ENCODE data around the gene BGN. TPM values are rescaled to one million over a fixed set of nuclear protein-coding genes. Genes with fewer than 3 reads are reported as not detected.

Gene BGN
- total RNA-seq, 2 donors from 2014 or later: 141 to 206 TPM

DNA sequence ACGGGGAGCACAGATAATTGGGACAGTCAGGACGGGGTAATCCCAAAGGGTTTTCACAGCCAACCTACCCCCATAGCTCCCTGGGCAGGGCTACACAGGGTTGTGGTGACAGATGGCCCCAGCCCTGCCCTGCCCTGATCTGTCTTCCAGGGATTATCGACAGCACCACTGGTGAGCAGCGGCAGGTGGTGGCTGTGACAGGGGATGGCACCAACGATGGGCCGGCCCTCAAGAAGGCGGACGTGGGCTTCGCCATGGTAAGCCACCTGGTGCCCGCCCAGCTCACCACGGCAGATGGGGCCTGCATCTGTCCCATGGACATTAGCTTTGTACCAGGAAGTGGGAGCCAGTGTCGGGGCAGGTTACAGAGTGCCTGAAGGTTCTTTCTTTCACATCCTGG is 62.0 kb downstream of the BGN start:
- no peaks in the 10 kb centered on the region for H3K4me1 ChIP-seq
- no peaks in the 10 kb centered on the region for H3K36me3 ChIP-seq
- DNase-seq (ENCODE audit: low spot score): no peak

DNA sequence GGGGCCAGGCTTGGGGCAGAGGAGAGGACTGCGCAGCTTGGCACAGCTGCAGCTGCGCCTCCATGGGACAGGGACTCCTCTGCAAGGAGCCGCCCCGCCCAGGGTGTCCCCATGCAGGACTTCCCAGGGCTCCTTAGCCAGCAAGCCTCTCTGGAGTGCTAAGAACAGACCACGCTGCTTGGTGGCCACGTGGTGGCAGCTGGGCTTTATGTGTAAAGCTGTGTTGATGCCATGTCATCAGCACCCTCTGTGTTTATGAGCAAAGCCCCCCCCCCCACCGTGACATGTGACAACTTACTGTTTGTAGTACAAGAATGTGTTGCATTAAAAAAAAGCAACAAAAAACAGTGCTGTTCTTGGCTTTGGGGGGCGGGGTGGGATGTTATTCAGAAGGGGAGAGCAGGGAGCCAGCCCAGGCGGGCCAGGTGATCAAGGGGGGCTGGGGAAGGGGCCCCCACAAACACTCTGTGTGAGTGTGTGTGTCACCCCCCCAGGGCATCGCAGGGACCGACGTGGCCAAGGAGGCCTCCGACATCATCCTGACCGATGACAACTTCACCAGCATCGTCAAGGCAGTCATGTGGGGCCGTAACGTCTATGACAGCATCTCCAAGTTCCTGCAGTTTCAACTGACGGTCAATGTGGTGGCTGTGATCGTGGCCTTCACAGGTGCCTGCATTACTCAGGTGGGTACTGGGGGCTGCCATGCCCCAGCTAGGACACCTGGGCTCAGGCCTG is 63.0 kb downstream of the BGN start:
- Histone ChIP-seq H3K4me1 (no peaks in the 10 kb centered on the region), H3K36me3 (no peaks in the 10 kb centered on the region), H3K9me3 (no peaks in the 10 kb centered on the region), H3K4me3 (no peak overlapping the region), H3K27ac (no peak overlapping the region), H3K27me3 (no peaks in the 10 kb centered on the region)
- TF ChIP-seq, protein P1, sequence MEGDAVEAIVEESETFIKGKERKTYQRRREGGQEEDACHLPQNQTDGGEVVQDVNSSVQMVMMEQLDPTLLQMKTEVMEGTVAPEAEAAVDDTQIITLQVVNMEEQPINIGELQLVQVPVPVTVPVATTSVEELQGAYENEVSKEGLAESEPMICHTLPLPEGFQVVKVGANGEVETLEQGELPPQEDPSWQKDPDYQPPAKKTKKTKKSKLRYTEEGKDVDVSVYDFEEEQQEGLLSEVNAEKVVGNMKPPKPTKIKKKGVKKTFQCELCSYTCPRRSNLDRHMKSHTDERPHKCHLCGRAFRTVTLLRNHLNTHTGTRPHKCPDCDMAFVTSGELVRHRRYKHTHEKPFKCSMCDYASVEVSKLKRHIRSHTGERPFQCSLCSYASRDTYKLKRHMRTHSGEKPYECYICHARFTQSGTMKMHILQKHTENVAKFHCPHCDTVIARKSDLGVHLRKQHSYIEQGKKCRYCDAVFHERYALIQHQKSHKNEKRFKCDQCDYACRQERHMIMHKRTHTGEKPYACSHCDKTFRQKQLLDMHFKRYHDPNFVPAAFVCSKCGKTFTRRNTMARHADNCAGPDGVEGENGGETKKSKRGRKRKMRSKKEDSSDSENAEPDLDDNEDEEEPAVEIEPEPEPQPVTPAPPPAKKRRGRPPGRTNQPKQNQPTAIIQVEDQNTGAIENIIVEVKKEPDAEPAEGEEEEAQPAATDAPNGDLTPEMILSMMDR (IDR thresholded peaks at IDR 0.05): no peak
- no peak for DNase-seq (ENCODE audit: low spot score)

More for the DNA sequence above, 62.0 kb downstream of the BGN start:
- Histone ChIP-seq H3K27me3 (no peaks in the 10 kb centered on the region), H3K27ac (no peak overlapping the region), H3K9me3 (no peaks in the 10 kb centered on the region), H3K4me3 (no peak overlapping the region)
- TF ChIP-seq, protein P1 (IDR thresholded peaks at IDR 0.05): no peak

Other genes with a start within 250 kb of the BGN start
- not detected for gene PNMA6F, start 173.2 kb upstream of the BGN start, total RNA-seq
- gene ZNF275, start 160.8 kb upstream of the BGN start, total RNA-seq: 1 to 10 TPM; 5.9 to 7.2 TPM
- gene PNMA6E, start 93.6 kb upstream of the BGN start, total RNA-seq: not detected
- gene ZFP92, start 83.5 kb upstream of the BGN start, total RNA-seq: 1 to 10 TPM in 1 of 2 donors, under 1 TPM in 1; 0.85 to 1.6 TPM
- under 1 TPM in 1 of 2 donors, not detected in 1; 0.94 TPM for gene TREX2, start 48.9 kb upstream of the BGN start, total RNA-seq
- 10 to 100 TPM; 10.5 to 15.9 TPM for gene HAUS7, start 24.4 kb upstream of the BGN start, total RNA-seq
- not detected for gene ATP2B3, start 22.7 kb downstream of the BGN start, total RNA-seq
- gene CCNQ, start 104.2 kb downstream of the BGN start, total RNA-seq: 10 to 100 TPM; 48.0 to 65.0 TPM
- gene DUSP9, start 152.2 kb downstream of the BGN start, total RNA-seq: not detected
- 10 to 100 TPM in 1 of 2 donors, 1 to 10 TPM in 1; 4.0 to 42.4 TPM for gene PNCK, start 178.8 kb downstream of the BGN start, total RNA-seq
- gene SLC6A8, start 192.9 kb downstream of the BGN start, total RNA-seq: 10 to 100 TPM; 71.3 to 76.6 TPM
- gene BCAP31, start 229.4 kb downstream of the BGN start, total RNA-seq: 100 to 1,000 TPM in 1 of 2 donors, 10 to 100 TPM in 1; 86.3 to 109 TPM
- 10 to 100 TPM; 15.2 to 18.0 TPM for gene ABCD1, start 229.9 kb downstream of the BGN start, total RNA-seq